Measurements from ENCODE around the gene POLR3A.

DNA sequence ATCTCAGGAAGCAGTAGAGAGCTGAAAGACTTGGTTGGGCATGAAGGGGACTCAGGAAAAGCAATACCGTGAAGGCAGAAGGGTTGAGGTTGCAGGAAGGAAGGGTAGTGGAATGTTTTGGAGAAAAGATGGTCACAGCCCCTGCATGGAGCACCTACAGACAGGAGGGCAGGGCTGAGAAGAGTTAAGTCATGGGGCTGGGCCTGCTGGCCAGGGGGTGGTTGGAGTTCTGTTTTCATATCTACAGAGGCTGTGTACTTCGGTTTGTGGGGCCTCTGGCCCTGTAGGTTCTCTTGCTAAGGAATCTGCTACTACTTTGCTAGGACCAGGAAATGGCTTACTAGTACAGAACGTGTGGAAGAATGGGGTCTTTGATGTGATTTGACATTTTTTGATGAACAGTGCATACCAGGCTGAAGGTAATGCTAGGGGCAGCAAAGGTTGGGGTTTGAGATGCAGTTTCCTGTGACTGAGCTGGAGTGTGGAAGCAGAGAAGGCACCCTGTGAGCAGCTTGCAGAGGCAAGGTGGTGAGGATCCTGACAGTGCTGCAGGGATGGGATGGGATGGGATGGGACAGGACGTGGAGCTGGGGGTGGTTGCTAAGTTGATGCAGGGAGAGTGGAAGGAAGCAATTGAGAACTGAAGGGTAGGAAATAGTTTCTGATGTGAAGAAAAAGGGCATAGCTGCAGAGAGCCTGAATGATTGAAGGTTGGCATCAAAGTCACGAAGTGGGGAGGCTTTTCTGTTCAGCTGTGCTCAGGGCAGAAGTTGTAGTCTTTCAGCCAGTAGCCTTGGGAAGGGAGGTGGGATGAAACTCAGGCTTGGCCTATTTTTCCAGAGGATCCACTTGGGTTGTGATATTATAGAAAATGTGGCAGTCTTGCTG, 12.1 kb upstream of the POLR3A start:
- TF ChIP-seq GATA2 (IDR thresholded peaks at IDR 0.05; ENCODE audit: low read depth, low read length) (no peak), GATA3 (IDR thresholded peaks at IDR 0.05; ENCODE audit: low read depth, low read length) (no peak)
